HG02840 (cell line): Measurements from ENCODE around the gene HK1.

Source experiments
- ATAC-seq: cut with Tn5 transposase; IDR thresholded peaks from one replicate; pipeline ENCODE4 v1.9.1; 2021; ENCODE audit warnings: mild to moderate bottlenecking, moderate library complexity, moderate number of reproducible peaks; ENCODE audit not compliant: unreplicated experiment, low FRiP score

The HK1 gene

DNA sequence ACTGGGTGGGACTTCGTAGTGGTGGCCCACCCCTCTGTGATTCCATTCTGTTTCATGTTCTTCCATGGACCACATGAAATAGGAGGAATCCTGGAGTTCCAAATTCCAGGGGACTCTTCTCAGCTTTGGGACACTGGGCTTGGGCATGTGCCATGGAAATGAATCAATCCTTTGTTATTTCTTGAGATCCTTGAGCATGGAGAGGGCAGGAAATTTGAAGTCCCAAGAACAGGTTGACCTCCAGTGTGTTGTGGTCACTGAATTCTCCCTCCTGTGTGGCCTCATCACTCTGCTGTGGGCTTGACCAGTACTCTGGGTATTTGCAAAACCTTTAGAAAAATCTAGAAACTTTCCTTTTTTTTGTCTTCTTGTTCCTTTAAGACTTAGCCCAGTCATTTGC, 115.7 kb downstream of the HK1 start:
- ATAC-seq, result no peak

DNA sequence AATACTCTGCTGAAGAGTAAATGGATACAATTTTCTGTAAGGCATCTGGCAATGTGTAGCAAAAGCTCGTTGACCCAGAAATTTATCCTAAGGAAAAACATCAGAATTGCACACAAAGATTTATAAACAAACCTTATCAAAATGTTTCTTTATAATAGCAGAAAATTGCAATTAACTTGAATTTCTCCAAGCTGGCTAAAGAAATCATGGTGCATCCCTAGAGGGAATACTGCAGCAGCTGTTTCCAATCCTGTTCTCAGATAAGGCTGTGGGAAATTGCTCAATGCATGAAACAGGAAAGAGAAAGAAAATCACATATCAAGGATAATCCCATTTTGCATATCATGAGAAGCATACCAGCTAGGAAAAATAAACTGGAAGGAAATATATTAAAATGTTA, 119.7 kb downstream of the HK1 start:
- ATAC-seq, result no peak

DNA sequence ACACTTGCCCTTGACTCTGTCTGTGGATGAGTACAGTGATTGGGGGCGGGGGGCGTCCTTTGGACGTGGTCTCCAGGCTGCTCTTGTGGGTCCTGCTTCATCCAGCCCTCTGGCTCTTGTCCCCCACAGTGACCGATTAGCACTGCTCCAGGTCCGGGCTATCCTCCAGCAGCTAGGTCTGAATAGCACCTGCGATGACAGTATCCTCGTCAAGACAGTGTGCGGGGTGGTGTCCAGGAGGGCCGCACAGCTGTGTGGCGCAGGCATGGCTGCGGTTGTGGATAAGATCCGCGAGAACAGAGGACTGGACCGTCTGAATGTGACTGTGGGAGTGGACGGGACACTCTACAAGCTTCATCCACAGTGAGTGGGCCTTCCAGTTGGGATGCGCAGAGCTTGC, 120.2 kb downstream of the HK1 start:
- ATAC-seq, result no peak

DNA sequence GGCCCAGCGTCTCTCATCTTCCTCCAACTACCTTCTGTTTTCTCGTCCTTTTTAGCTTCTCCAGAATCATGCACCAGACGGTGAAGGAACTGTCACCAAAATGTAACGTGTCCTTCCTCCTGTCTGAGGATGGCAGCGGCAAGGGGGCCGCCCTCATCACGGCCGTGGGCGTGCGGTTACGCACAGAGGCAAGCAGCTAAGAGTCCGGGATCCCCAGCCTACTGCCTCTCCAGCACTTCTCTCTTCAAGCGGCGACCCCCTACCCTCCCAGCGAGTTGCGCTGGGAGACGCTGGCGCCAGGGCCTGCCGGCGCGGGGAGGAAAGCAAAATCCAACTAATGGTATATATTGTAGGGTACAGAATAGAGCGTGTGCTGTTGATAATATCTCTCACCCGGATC, 122.6 kb downstream of the HK1 start:
- ATAC-seq, result no peak

DNA sequence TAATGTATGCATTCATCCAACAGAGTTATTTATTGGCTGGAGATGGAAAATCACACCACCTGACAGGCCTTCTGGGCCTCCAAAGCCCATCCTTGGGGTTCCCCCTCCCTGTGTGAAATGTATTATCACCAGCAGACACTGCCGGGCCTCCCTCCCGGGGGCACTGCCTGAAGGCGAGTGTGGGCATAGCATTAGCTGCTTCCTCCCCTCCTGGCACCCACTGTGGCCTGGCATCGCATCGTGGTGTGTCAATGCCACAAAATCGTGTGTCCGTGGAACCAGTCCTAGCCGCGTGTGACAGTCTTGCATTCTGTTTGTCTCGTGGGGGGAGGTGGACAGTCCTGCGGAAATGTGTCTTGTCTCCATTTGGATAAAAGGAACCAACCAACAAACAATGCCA, 123.1 kb downstream of the HK1 start:
- no peak for ATAC-seq

DNA sequence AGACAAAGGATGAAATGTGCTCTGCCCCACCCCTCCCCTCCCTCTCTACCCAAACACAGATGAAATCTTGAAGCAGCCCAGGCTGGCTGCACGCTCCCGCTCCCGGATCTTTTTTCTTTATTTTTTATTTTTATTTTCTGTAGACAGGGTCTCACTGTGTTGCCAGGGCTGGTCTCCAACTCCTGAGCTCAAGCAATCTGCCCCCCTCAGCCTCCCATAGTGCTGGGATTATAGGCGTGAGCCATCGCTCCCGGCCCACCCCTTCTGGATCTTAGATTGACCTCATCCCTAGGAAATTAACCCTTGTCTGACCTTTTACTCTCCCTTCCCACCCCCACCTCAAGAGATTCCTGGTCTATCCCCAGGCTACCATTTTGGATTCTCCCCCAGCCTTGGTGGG, 124.1 kb downstream of the HK1 start:
- ATAC-seq, result no peak

DNA sequence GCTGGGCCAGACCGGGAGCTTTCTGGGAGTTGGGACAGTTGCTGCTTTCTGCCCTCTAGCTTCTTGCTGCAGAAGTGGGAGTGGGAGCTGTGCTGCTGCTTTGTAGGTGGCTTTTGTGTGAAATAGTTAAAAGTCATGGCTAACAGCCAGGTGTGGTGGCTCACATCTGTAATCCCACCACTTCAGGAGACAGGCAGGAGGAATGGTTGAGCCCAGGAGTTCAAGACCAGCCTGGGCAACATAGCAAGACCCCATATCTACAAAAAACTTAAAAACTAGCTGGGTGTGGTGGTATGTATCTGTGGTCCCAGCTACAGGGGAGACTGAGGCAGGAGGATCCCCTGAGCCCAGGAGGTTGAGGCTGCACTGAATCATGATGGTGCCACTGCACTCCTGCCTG, 124.8 kb downstream of the HK1 start:
- no peak for ATAC-seq

DNA sequence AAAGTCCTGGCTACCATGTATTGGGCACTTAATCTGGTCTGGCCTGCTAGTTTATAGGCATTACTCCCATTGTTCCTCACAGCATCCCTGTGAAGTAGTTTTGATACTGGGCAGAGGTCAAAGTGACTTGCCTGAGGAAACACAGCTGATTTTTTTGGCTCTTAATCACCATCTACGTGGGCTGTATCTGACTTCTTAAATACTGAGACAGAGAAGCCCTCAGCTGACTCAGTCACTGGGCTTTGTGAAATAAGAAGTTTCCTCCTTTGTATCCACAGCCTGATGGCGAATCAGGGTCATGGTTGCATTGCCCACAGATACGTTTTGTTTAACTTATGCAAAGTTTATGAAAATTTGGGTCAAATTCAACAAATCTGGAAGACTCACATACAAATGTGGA, 125.2 kb downstream of the HK1 start:
- ATAC-seq, result no peak

DNA sequence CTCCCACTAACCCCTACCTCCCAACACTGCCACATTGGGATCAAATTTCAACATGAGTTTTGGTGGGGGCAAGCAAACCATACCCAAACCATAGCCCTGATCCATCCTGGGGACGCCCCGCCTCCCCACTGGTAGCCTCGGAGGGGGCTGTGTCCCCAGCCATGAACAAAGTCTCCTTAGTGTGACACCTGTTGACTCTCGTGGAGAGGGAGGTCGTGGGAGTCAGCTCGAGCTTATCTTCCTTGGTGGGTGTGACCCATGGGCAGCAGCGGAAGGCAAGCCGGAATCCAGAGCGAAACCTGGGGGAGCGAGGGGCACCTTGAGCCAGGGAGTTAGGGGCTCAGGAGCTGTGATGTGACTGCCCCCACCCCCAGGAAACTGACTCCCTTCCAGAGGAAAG, 126.5 kb downstream of the HK1 start:
- no peak for ATAC-seq

DNA sequence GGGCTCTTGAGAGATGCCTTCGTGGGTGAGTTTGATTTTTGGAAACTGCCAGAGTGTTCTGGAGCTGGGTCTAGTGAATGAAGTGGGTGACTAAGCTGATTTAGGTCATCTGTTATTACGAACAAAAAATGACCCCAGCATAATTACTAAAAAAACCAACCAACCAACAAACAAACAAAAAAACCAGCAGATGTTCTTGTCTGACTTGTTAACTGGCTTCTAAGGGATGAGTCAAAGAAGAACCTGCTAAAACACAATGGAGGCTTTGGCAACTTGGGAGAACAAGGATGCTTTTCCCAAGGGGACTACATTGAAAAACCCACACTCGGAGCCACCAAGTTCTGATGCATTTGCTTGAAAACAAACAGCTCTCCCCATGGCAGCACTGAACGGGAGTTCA, 126.9 kb downstream of the HK1 start:
- no peak for ATAC-seq

DNA sequence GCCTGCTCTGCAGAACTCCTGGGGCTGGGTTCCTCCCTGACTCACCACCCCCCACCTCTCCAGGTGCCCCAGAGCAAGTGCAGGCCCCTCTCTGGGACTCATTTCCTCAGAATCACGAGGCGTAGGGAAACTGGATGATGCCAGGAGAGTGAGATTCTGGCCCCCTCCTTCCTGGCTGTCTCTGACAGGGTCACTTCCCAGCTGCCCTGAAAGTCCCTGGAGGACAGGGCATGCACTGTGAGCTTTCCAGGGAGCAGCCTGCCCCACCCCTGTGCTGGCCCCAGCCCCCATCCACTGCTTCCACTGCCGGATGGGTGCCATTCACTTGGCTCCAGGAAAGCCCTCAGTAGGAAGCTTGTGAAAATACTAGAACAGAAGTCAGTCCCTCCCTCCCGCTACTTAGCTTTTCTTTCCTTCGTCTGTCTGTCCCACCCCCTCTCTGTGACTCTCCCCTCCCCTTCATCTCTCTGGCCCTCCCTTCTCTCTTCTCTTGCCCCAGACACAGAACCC, 128.1 kb downstream of the HK1 start:
- ATAC-seq, result no peak

DNA sequence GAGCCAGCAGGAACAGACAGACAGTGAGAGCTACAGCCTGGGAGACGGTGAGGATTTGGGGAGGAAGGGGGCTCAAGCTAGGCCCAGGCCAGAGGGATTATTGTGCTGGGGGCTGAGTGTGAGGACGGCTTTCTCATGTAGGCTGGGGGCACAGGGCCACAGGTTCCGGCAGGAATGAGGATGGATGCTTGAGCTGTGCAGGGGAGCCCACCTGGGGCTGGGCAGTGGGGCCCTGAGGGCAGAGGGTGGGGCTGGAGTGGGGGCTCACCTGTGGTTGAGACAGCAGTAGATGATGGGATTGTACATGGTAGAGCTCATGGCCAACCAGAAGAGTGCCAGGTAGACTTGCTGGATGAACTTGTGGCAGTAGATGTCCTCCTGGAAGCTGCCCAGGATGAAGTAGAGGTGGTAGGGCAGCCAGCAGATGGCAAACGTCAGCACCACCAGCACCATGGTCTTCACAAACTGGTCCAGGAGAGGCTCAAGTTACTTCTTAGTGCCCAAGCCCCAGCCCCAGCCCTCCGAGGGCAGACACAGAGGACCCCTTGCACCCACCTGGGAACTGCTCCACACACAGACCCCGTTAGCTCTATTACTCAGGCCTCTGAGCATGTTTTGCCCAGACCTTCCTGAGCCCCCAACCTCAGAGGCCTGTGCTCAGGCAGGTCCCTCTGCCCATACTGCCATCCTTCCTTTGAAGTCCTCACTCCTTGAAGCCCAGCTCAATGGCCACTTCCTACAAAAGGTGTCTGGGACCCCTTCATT, 128.7 kb downstream of the HK1 start:
- no peak for ATAC-seq

DNA sequence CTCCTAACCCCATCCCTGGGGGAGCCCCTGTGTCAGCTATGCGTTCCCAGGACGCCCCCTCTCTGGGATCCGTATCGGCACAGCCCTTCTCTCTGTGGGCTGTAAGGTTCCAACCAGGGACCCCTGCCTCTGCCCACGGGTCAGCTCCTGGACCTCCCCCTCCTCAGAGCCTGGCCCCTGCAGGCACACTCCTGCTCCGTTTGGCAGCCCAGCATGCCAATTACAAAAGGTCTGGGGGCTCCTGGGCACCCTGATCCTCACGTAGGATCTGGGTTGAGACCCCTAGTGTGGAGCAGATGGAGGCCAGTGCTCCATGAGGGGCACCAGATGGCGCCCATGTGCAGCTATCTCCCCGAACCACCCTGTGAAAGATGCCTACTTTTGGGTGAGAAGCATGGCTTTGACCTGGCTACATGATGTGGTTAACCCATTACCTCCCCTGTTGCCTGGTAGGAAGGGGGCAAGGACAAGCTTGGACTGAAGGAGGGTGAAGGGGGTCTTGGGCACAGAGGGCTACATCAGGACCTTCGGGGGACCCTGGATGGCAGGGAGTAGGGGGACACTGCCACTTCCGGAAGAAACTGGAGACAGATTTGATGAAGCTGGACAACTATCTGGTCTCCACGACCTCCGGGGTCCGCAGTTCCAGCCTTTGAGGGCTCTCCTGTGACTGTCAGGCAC, 129.5 kb downstream of the HK1 start:
- no peak for ATAC-seq

DNA sequence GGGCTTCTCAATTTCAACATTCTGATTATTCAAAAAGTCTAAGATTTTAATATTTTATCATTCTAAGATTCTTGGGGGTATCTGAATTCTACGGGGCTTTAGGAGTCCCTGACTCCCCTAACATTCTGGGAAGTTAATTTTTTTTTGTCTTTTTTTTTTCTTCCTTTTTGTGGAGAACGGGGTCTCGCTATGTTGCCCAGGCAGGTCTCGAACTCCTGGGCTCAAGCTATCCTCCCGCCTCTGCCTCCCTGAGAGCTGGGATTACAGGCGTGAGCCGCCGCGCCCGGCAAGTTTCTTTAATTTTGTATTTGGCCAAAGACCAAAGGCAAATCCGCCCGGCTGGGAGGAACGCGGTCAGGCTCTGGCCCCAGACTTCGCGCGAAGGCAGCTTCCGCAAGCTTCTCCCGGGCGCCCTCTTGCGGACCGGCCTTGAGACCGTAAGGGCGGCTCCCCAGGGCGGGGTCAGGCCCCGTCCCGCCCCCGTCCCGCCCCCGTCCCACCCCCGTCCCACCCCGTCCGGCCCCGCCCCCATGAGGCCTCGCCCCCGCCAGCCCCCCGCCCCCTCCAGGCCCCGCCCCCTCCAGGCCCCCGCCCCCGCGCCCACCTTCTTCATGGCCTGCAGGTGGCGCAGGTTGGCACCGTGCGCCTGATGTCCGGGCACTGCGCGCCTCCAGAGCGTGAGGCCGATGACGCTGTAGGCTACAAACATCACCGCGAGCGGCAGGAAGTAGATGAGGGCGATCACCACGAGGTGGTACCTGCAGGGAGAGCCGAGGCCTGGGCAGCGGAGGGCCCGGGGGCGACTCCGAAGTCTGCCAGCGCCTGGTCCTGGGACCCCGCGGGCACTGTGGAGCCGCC, 130.3 kb downstream of the HK1 start:
- peak; percentile 78 for ATAC-seq

DNA sequence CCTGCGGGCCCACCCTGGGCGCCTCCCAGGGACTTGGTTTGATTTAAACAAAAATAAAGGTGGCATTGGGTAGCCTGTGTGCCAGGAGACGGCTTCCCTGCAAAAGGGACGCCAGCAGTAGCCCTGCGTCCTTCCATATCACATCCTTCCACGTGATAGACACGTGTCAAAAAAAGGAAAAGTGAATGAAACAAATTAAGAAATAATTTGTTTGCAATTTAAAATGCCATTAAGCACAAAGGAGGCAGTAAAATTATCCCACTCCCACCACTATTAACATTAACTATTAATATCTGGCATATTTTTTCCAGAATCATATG, 130.8 kb downstream of the HK1 start:
- ATAC-seq, result no peak

DNA sequence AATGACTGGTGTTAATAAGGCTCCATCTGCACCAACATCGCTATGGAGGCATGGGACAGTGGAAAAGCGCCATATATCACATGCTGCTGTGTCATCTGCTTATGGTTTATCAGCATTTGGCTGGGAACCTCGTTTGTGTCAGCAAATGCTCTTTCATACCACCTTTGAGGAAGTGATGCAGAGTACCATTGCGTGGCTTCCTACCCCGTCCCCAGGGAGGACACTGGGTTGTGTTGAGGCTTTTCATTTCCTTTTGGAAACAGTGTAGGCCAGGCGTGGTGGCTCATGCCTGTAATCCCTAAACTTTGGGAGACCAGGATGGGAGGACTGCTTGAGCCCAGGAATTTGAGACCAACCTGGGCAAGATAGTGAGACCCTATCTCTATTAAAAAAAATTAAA, 131.7 kb downstream of the HK1 start:
- ATAC-seq, result no peak

DNA sequence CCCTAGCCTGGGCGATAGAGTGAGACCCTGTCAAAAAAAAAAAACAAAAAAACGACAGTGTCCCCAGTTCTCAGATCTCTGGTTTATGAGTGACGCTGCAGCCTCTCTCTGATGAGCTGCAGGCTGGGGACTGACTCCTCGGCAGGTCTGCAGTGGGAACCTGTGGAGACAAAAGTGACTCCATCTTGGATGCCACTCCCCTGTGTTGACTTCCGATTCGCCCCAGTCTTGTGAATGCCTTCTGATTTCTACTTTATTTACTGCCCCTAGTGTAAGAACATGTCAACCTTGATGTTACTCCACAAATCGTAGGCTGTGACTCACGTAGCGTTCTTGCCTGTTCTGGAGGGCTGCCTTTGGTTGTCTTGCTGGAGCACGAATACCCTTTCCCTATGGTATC, 132.2 kb downstream of the HK1 start:
- no peak for ATAC-seq

DNA sequence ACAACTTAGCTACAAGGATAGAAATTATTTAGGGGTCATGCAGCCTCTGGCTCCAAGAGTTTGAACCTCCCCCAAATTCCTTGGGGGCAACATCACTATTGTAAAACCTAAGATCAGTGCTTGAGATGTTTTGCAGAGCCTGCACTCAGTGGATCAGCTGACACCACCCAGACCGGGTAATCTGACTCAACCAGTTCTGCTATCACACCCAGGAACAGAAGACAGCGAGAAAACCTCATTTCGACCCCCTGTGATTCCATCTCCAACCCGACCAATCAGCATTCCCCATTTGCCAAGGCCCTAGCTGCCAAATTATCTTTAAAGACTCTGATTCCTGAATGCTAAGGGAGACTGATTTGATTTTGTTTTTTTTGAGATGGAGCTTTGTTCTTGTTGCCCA, 133.2 kb downstream of the HK1 start:
- no peak for ATAC-seq

DNA sequence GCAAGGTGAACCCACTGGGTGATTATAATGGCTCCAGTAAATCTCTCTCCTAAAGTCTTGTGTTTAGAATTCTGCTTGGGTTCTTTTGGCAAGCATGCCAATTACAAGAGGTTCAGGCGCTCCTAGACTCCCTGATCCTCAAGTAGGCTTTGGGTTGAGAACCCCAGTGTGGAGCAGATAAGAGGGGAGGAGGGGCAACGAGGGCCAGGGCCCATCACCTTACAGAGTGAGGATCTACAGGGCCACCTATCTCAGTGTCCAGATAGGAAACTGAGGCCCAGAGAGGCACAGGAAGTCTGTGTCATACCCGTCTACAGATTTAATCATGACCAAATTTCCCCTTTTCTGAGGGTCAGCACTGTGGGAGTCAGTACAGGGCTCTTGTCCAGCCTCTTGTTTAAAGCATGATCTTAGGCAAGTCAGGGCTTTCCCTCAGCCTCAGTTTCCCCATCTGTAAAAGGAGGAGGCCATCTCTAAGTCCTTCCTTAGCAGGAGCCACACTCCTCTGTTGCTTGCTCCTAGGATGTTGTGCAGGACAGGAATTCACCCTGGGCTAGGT, 134.0 kb downstream of the HK1 start:
- no peak for ATAC-seq

DNA sequence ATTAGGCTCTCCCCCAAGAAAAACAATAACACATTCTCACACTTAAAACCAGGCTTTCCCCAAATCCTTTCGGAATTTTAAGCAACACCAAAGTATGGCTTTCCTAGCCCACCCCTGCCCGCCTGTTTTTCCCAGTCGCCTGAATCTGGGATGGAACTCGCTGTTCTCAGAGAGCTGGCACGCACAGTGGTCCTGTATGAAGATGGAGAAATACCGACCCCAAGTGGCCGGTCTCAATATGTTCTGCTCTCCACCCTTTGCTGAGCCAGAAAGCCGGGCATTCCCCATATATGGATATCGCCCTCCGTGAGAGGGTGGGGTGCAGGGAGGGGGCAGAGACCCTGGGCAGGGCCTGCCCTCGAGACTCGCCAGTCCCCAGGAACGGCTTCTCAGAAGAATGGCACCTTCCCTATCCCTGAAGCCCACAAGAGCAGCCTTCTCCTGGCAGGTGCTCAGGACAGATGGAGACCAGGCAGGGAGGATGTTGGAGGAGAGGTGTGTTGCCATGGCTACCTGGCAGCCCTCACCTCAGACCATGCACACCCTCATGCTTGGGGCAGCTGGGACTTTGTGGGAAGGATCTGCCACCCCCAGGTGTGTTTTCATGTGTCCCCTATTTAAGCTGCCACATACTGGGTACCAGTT, 135.0 kb downstream of the HK1 start:
- no peak for ATAC-seq
